HL-60 (cell line): ENCODE measurements around the gene STK24.

Experiments
- DNase-seq, 2 experiments: peaks; one replicate each; pipeline ENCODE4 v3.0.0-alpha.2; 2010 to 2020; ENCODE audit warnings: low read depth in 1 of 2, low spot score in 1 of 2
- H3K27ac ChIP-seq: fragments of 250-450 bp; sonication (Bioruptor Pico); replicated peaks from 2 replicates; pipeline ENCODE4 v1.5.1; 2020; ENCODE audit warnings: mild to moderate bottlenecking, moderate library complexity
- H3K27me3 ChIP-seq: fragments of 250-450 bp; sonication (Bioruptor Pico); 2 replicates; pipeline ENCODE4 v1.5.1; 2021; ENCODE audit warnings: mild to moderate bottlenecking, moderate library complexity; ENCODE audit not compliant: insufficient read depth, poor library complexity, severe bottlenecking
- H3K4me3 ChIP-seq: replicated peaks from 2 replicates; pipeline ENCODE4 v1.5.1; 2011; ENCODE audit warnings: mild to moderate bottlenecking, control low read depth, low read length; ENCODE audit not compliant: insufficient read depth
- CTCF ChIP-seq: IDR thresholded peaks from one replicate; pipeline ENCODE4 v1.5.1; 2011; ENCODE audit warnings: low read length, control low read depth, inconsistent platforms; ENCODE audit not compliant: insufficient read depth
- GABPA ChIP-seq: IDR thresholded peaks from 2 replicates; pipeline ENCODE4 v1.6.1; 2012; ENCODE audit warnings: low read depth
- POLR2AphosphoS5 ChIP-seq: IDR thresholded peaks from 2 replicates; pipeline ENCODE4 v1.6.1; 2012; ENCODE audit warnings: low read depth
- SPI1 ChIP-seq: IDR thresholded peaks from 2 replicates; pipeline ENCODE4 v1.6.1; 2012; ENCODE audit warnings: low read depth, mild to moderate bottlenecking, borderline replicate concordance
- TF ChIP-seq, protein P1 (sequence below): IDR thresholded peaks from 2 replicates; pipeline ENCODE4 v1.6.1; 2012; ENCODE audit warnings: low read depth; ENCODE audit not compliant: insufficient replicate concordance

The STK24 gene

GRCh38 chr13:98411013-98411412 lies 165.9 kb downstream of the STK24 start:
- TF ChIP-seq, protein P1, sequence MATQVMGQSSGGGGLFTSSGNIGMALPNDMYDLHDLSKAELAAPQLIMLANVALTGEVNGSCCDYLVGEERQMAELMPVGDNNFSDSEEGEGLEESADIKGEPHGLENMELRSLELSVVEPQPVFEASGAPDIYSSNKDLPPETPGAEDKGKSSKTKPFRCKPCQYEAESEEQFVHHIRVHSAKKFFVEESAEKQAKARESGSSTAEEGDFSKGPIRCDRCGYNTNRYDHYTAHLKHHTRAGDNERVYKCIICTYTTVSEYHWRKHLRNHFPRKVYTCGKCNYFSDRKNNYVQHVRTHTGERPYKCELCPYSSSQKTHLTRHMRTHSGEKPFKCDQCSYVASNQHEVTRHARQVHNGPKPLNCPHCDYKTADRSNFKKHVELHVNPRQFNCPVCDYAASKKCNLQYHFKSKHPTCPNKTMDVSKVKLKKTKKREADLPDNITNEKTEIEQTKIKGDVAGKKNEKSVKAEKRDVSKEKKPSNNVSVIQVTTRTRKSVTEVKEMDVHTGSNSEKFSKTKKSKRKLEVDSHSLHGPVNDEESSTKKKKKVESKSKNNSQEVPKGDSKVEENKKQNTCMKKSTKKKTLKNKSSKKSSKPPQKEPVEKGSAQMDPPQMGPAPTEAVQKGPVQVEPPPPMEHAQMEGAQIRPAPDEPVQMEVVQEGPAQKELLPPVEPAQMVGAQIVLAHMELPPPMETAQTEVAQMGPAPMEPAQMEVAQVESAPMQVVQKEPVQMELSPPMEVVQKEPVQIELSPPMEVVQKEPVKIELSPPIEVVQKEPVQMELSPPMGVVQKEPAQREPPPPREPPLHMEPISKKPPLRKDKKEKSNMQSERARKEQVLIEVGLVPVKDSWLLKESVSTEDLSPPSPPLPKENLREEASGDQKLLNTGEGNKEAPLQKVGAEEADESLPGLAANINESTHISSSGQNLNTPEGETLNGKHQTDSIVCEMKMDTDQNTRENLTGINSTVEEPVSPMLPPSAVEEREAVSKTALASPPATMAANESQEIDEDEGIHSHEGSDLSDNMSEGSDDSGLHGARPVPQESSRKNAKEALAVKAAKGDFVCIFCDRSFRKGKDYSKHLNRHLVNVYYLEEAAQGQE = no peak
- TF ChIP-seq GABPA = no peak
- no peak for TF ChIP-seq SPI1
- peaks cover 2% of the 10 kb centered on the region for H3K27me3 ChIP-seq
- no peak for DNase-seq
- H3K27ac ChIP-seq = no peak overlapping the region
- no peak overlapping the region for H3K4me3 ChIP-seq

DNA sequence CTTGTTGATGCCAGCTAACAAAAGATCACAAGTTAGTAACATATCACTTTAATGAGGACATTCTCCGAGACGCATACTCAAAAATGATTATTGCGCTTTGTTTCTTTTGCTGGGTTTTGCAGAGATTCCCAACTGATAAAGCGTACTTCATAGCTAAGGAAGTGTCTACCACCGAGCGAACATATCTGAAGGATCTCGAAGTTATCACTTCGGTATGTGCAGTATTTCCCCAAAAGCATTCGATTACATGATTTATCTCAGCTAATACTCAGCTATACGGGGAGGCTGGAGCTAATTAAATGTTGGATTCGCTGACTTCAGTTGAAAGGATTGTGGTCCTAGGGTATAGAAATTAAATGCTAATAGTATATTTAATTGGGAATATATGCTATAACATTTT lies 166.3 kb downstream of the STK24 start:
- H3K27me3 ChIP-seq = peaks cover 2% of the 10 kb centered on the region

DNA sequence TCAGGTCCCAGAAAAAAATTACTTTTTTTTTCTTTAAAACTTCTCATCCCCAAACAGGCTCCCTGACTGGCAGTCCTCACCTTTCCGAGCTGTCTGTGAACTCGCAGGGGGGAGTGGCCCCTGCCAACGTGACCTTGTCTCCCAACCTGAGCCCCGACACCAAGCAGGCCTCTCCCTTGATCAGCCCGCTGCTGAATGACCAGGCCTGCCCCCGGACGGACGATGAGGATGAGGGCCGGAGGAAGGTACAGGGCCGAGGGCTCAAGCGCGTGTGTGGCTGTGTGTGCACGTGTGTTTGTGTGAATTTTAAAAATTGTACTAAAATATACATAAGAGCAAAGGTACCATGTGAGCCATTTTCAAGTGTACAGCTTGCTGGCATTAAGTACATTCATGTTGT lies 167.6 kb downstream of the STK24 start:
- Histone ChIP-seq H3K27me3 (peaks cover 6% of the 10 kb centered on the region), H3K27ac (no peak overlapping the region), H3K4me3 (no peak overlapping the region)
- no peak for DNase-seq
- no peak for TF ChIP-seq CTCF
- TF ChIP-seq POLR2AphosphoS5 = no peak
- no peak for TF ChIP-seq SPI1
- TF ChIP-seq, protein P1 = no peak
- TF ChIP-seq GABPA = no peak

More for the DNA sequence above, 166.3 kb downstream of the STK24 start:
- Histone ChIP-seq H3K27ac (no peak overlapping the region), H3K4me3 (no peak overlapping the region)
- DNase-seq = no peak
- TF ChIP-seq SPI1 = no peak
- TF ChIP-seq POLR2AphosphoS5 = no peak
- no peak for TF ChIP-seq GABPA
- no peak for TF ChIP-seq CTCF
- TF ChIP-seq, protein P1 = no peak

GRCh38 chr13:98407575-98407974 lies 169.3 kb downstream of the STK24 start:
- no peak for TF ChIP-seq SPI1
- no peak for TF ChIP-seq GABPA
- TF ChIP-seq POLR2AphosphoS5 = no peak
- TF ChIP-seq, protein P1 = no peak
- no peak for TF ChIP-seq CTCF
- no peak overlapping the region for H3K4me3 ChIP-seq
- no peak for DNase-seq

More at GRCh38 chr13:98407575-98407974, 169.3 kb downstream of the STK24 start:
- H3K27me3 ChIP-seq = peaks cover 6% of the 10 kb centered on the region
- no peak overlapping the region for H3K27ac ChIP-seq
